ENCODE results near the gene RABL6. TPM values are rescaled to one million over a fixed set of nuclear protein-coding genes. Genes with fewer than 3 reads are reported as not detected.

Gene RABL6
- total and polyA plus RNA-seq, 2 of the 4 experiments (the other 2 are of a cell fraction): 37.1 to 47.5 TPM

- no TSS peak for BruUV-seq (replicated peaks)
- in situ Hi-C loops (cut with MboI; ENCODE audit: low sequenced_read_pairs): no loop called here
Measured at GRCh38 chr9:136829981-136830885, 22.5 kb downstream of the RABL6 start.

More at GRCh38 chr9:136829981-136830885, 22.5 kb downstream of the RABL6 start:
- Histone ChIP-seq H3K36me3 (ENCODE audit: control insufficient read depth, insufficient read depth, low read length) (peaks cover 61% of the 10 kb centered on the region), H2BK120ac (ENCODE audit: low read depth, low read length) (no peak overlapping the region), H3K56ac (ENCODE audit: extremely low read depth, insufficient read depth, low read length) (no peak overlapping the region), H3K79me1 (ENCODE audit: low read depth in 1 of 2, low read length in 2 of 2) (peaks cover 3% of the 10 kb centered on the region in 2 experiments; a peak in 1 of 4 replicates), H2BK15ac (ENCODE audit: low read depth, low read length) (no peak overlapping the region), H4K20me1 (ENCODE audit: insufficient read depth, low read length) (no peaks in the 10 kb centered on the region; the same call in 1 of the 2 replicates), H3K9me3 (ENCODE audit: control insufficient read depth, insufficient read depth, low read length) (no peaks in the 10 kb centered on the region), H2AK5ac (ENCODE audit: low read depth, low read length) (no peak overlapping the region), H3K27ac (ENCODE audit: insufficient read depth, low read length) (no peak overlapping the region), H3K4ac (ENCODE audit: low read depth, low read length) (no peak overlapping the region), H3K9ac (ENCODE audit: low read depth, low read length) (no peak overlapping the region), H4K8ac (ENCODE audit: low read depth in 2 of 2, low read length in 2 of 2) (no peak overlapping the region), H3K23ac (ENCODE audit: low read depth, low read length) (no peak overlapping the region), H2AFZ (replicated peaks; ENCODE audit: low read length, poor library complexity) (no peak overlapping the region), H3K18ac (ENCODE audit: low read depth, low read length) (no peak overlapping the region), H3K14ac (replicated peaks; ENCODE audit: low read depth, low read length) (no peak overlapping the region), H2BK5ac (ENCODE audit: low read depth, low read length, poor library complexity, severe bottlenecking) (no peak overlapping the region), H3K4me1 (ENCODE audit: control insufficient read depth, insufficient read depth, low read length) (no peaks in the 10 kb centered on the region), H2AK9ac (replicated peaks; ENCODE audit: low read depth, low read length, poor library complexity) (no peak overlapping the region), H3K27me3 (ENCODE audit: control insufficient read depth, insufficient read depth, low read length) (no peaks in the 10 kb centered on the region), H3K4me3 (ENCODE audit: insufficient read depth, low read depth, low read length) (no peak overlapping the region), H3K9me1 (ENCODE audit: insufficient read depth, low read length) (no peaks in the 10 kb centered on the region), H4K5ac (ENCODE audit: low read depth, low read length) (no peak overlapping the region), H2BK20ac (ENCODE audit: low read depth, low read length) (no peak overlapping the region), H4K91ac (ENCODE audit: insufficient read depth, low read depth, low read length) (no peak overlapping the region), H3K4me2 (ENCODE audit: low read depth, low read length) (no peak overlapping the region)
- ChIA-PET CTCF (interaction anchor here (0.5 kb wide), 1 partner anchor 53 kb away, joined by 3 read pairs; no protein-coding TSS in a partner anchor), POLR2A (ENCODE audit: unreplicated experiment) (no interaction called here)
- no peak for ATAC-seq (ENCODE audit: low read depth)
- no peak for DNase-seq
- intact Hi-C loops (cut with micrococcal nuclease): no loop called here
- dilution Hi-C loops (cut with HindIII; ENCODE audit: low sequenced_read_pairs, unreplicated experiment): no loop called here
- TF ChIP-seq FOS (IDR thresholded peaks at IDR 0.05; ENCODE audit: low read depth, low read length) (no peak), MAFK (IDR thresholded peaks at IDR 0.05; ENCODE audit: low read depth, low read length) (no peak), MXI1 (IDR thresholded peaks at IDR 0.05; ENCODE audit: borderline replicate concordance, low read depth, low read length) (no peak), CEBPB (IDR thresholded peaks at IDR 0.05; ENCODE audit: low read depth, low read length) (no peak), RFX5 (IDR thresholded peaks at IDR 0.05; ENCODE audit: low read depth, low read length) (no peak), POLR2A (IDR thresholded peaks at IDR 0.05; ENCODE audit: low read depth, low read length) (no peak), USF2 (IDR thresholded peaks at IDR 0.05; ENCODE audit: low read depth, low read length) (no peak)
- WGBS, 2 experiments (ENCODE audit: extremely low coverage in 2 of 2, insufficient read length in 1 of 2): 91% methylated on average over 23 of the region's 41 CpGs; no CpG with 5 or more reads in 1 of the 2 experiments

Data from IMR-90 (cell line).